ENCODE results near the gene E4F1. TPM values are rescaled to one million over a fixed set of nuclear protein-coding genes. Genes with fewer than 3 reads are reported as not detected.

E4F1 gene
- total and polyA plus RNA-seq, 2 of the 13 experiments (the other 11 are each of a cell fraction or from before 2014, with no cell fraction given): 13.8 to 19.5 TPM

GRCh38 chr16:2194852-2195321 lies 28.5 kb upstream of the E4F1 start (continued):
- no peak for TF ChIP-seq ZNF260 (CRISPR knock-in tag; IDR thresholded peaks at IDR 0.05; ENCODE audit: borderline replicate concordance, low read depth)
- TF ChIP-seq KDM1A (CRISPR knock-in tag; IDR thresholded peaks at IDR 0.05): peak; percentile 98
- no peak for TF ChIP-seq GATAD2A (CRISPR knock-in tag; IDR thresholded peaks at IDR 0.05)
- peak; percentile 38; the same call in 1 of the 2 replicates for TF ChIP-seq ZSCAN21 (CRISPR knock-in tag; IDR thresholded peaks at IDR 0.05; ENCODE audit: borderline replicate concordance)
- TF ChIP-seq HES4 (CRISPR knock-in tag; IDR thresholded peaks at IDR 0.05; ENCODE audit: borderline replicate concordance): no peak
- TF ChIP-seq ZNF580 (CRISPR knock-in tag; IDR thresholded peaks at IDR 0.05; ENCODE audit: borderline replicate concordance, low read depth): no peak; the same call in 1 of the 2 replicates
- no peak for TF ChIP-seq TERF1 (CRISPR knock-in tag; IDR thresholded peaks at IDR 0.05)
- TF ChIP-seq ZNF124 (CRISPR knock-in tag; IDR thresholded peaks at IDR 0.05): no peak
- TF ChIP-seq NBN (conservative IDR thresholded peaks at IDR 0.05): no peak
- no peak for TF ChIP-seq DMTF1 (CRISPR knock-in tag; IDR thresholded peaks at IDR 0.05)
- no peak for TF ChIP-seq IKZF5 (CRISPR knock-in tag; IDR thresholded peaks at IDR 0.05)
- no peak for TF ChIP-seq CENPBD1 (CRISPR knock-in tag; IDR thresholded peaks at IDR 0.05; ENCODE audit: borderline replicate concordance, low read depth)
- TF ChIP-seq PATZ1 (CRISPR knock-in tag; IDR thresholded peaks at IDR 0.05): peak; percentile 57; the same call in 1 of the 2 replicates
- TF ChIP-seq BATF2 (CRISPR knock-in tag; IDR thresholded peaks at IDR 0.05): no peak
- 0 out of 2 replicates have a peak, but pooled peaks have one; percentile 13 for TF ChIP-seq SALL1 (CRISPR knock-in tag; IDR thresholded peaks at IDR 0.05)
- TF ChIP-seq CERS6 (CRISPR knock-in tag; IDR thresholded peaks at IDR 0.05): no peak
- TF ChIP-seq MXI1 (IDR thresholded peaks at IDR 0.05; ENCODE audit: borderline replicate concordance, low read depth, low read length): peak; percentile 16; the same call in 1 of the 3 replicates
- TF ChIP-seq HMGXB4 (CRISPR knock-in tag; IDR thresholded peaks at IDR 0.05; ENCODE audit: borderline replicate concordance in 1 of 2, low read depth in 1 of 2): peak; percentile 27 to 77; a peak in 2 of 4 replicates
